IMR-90 (cell line): ENCODE data around the gene MRPL10.

ENCODE experiments used
- BHLHE40 ChIP-seq: fragments of 150-350 bp; IDR thresholded peaks from 2 replicates; pipeline ENCODE4 v1.6.1; 2016; ENCODE audit warnings: mild to moderate bottlenecking, low read depth, low read length
- CTCF ChIP-seq: conservative IDR thresholded peaks from 2 replicates; pipeline ENCODE4 v1.5.1; 2012; ENCODE audit warnings: mild to moderate bottlenecking, low read depth, low read length, improper control_type of control experiment
- POLR2A ChIP-seq: IDR thresholded peaks from 2 replicates; pipeline ENCODE4 v1.6.1; 2012; ENCODE audit warnings: mild to moderate bottlenecking, low read depth, low read length

- no peak for TF ChIP-seq POLR2A
- TF ChIP-seq CTCF, result no peak
- no peak for TF ChIP-seq BHLHE40
These were observed 18.3 kb downstream of the MRPL10 start for GRCh38 chr17:47813077-47813476.
